Colonic mucosa (tissue), 4 donors: ENCODE data around the gene CEP89. TPM values are rescaled to one million over a fixed set of nuclear protein-coding genes. Genes with fewer than 3 reads are reported as not detected.

Experiments
- DNase-seq: peaks from one replicate; pipeline ENCODE4 v3.0.0-alpha.2; 2020
- H3K27ac ChIP-seq: fragments of 200-600 bp; one replicate; pipeline ENCODE4 v1.8.0; 2021
- H3K27me3 ChIP-seq: fragments of 200-600 bp; one replicate; pipeline ENCODE4 v1.8.0; 2021
- H3K36me3 ChIP-seq: fragments of 200-600 bp; one replicate; pipeline ENCODE4 v1.8.0; 2021
- H3K4me1 ChIP-seq: fragments of 200-600 bp; one replicate; pipeline ENCODE4 v1.8.0; 2021; ENCODE audit warnings: mild to moderate bottlenecking
- H3K4me3 ChIP-seq: fragments of 200-600 bp; one replicate; pipeline ENCODE4 v1.8.0; 2021
- H3K9ac ChIP-seq, 2 donors: one replicate each; pipeline ENCODE4 v1.7.0; 2013; ENCODE audit warnings: control low read depth in 2 of 2, low read depth in 2 of 2, low read length in 2 of 2
- H3K9me3 ChIP-seq: fragments of 200-600 bp; one replicate; pipeline ENCODE4 v1.8.0; 2021
- intact Hi-C: fragments of 100-400 bp; cut with DNase I; formaldehyde crosslinking; loops from one replicate; pipeline ENCODE4 v1.14.1; 2022
- total RNA-seq, 2 donors: library from RNA; stranded (reverse); fragmentation: NEBNext Ultra II Directional in 1 of 2; extraction: Animal tissue kit (Norgen Biotek cat#: 25700) in 1 of 2; gene quantifications; one replicate each; pipeline ENCODE4 v1.2.1, GENCODE V29; 2021
- TF ChIP-seq, protein P1 (sequence below): fragments of 200-600 bp; IDR thresholded peaks from one replicate; pipeline ENCODE4 v1.8.0; 2022; ENCODE audit warnings: antibody characterized with exemption, mild to moderate bottlenecking
- donor health status: healthy.
- donor health status: DM: no; HTN: no; CAD: no.
- donor health status: DM: no; HTN: no; CAD: no.

The CEP89 gene
- total RNA-seq, 2 donors from 2014 or later = 15.3 to 16.6 TPM

DNA sequence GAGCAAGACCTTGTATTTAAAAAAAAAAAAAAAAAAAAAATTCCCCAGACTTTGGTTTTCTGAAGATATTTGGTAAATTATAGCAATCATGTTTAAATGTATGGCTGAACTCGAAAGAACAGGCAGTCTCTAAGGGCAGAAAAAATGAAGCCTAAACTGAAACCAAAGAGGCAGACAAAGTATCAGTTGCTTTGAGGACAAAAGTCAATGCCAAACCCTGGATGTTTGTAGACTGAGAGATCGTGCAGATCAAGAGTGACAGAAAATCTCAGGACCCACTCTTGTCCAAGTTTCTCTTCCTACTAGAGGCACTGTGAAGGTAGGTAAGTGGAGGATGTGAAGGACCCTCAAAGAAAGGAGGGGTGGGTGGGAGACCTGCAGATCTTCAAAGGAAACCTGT, 91.1 kb downstream of the CEP89 start:
- TF ChIP-seq, protein P1, sequence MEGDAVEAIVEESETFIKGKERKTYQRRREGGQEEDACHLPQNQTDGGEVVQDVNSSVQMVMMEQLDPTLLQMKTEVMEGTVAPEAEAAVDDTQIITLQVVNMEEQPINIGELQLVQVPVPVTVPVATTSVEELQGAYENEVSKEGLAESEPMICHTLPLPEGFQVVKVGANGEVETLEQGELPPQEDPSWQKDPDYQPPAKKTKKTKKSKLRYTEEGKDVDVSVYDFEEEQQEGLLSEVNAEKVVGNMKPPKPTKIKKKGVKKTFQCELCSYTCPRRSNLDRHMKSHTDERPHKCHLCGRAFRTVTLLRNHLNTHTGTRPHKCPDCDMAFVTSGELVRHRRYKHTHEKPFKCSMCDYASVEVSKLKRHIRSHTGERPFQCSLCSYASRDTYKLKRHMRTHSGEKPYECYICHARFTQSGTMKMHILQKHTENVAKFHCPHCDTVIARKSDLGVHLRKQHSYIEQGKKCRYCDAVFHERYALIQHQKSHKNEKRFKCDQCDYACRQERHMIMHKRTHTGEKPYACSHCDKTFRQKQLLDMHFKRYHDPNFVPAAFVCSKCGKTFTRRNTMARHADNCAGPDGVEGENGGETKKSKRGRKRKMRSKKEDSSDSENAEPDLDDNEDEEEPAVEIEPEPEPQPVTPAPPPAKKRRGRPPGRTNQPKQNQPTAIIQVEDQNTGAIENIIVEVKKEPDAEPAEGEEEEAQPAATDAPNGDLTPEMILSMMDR = no peak
- Histone ChIP-seq H3K9me3 (no peaks in the 10 kb centered on the region), H3K4me3 (no peak overlapping the region), H3K27ac (no peak overlapping the region), H3K4me1 (no peaks in the 10 kb centered on the region), H3K9ac (no peak overlapping the region), H3K27me3 (no peaks in the 10 kb centered on the region), H3K36me3 (no peaks in the 10 kb centered on the region)
- DNase-seq = no peak
- intact Hi-C loops = no loop called here

DNA sequence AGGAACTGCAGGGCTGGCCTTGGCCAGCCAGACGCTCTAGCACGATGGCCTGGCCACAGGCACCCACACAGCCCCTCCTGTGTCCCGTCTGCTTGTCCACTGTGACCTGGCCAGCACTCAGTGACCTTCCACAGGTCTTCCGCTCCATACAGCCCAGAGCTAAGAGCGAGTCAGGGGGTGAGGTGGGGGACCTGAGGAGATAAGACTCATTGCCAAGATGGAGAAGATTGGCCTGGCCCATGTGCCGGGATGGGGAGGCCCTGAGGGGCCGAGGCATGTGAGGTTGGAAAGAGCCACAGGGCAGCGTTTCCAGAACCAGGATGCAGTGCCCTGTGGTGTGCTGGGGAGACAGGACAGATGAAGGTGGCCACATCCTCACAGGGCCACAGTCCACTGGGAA, 92.0 kb downstream of the CEP89 start:
- no peak overlapping the region for H3K4me3 ChIP-seq
- no peak for DNase-seq
- H3K27ac ChIP-seq = no peak overlapping the region
- H3K9ac ChIP-seq = no peak overlapping the region
- no peaks in the 10 kb centered on the region for H3K9me3 ChIP-seq
- intact Hi-C loops = no loop called here
- no peaks in the 10 kb centered on the region for H3K4me1 ChIP-seq
- TF ChIP-seq, protein P1 = no peak
- no peaks in the 10 kb centered on the region for H3K27me3 ChIP-seq
- no peaks in the 10 kb centered on the region for H3K36me3 ChIP-seq

- no peaks in the 10 kb centered on the region for H3K9me3 ChIP-seq
- TF ChIP-seq, protein P1 = no peak
- H3K4me1 ChIP-seq = no peaks in the 10 kb centered on the region
- H3K27ac ChIP-seq = no peak overlapping the region
- H3K9ac ChIP-seq = no peak overlapping the region
- H3K36me3 ChIP-seq = no peaks in the 10 kb centered on the region
- no peak overlapping the region for H3K4me3 ChIP-seq
- intact Hi-C loops = no loop called here
- H3K27me3 ChIP-seq = no peaks in the 10 kb centered on the region
- DNase-seq = no peak
Measured at GRCh38 chr19:32878988-32879387, 92.8 kb downstream of the CEP89 start.

GRCh38 chr19:32877977-32878745, 93.6 kb downstream of the CEP89 start:
- DNase-seq = no peak

GRCh38 chr19:32877323-32877912, 94.3 kb downstream of the CEP89 start:
- DNase-seq = no peak
- no peak overlapping the region for H3K9ac ChIP-seq
- no peaks in the 10 kb centered on the region for H3K27me3 ChIP-seq
- H3K36me3 ChIP-seq = no peaks in the 10 kb centered on the region
- intact Hi-C loops = no loop called here
- H3K9me3 ChIP-seq = no peaks in the 10 kb centered on the region
- no peak overlapping the region for H3K27ac ChIP-seq
- no peaks in the 10 kb centered on the region for H3K4me1 ChIP-seq
- TF ChIP-seq, protein P1 = no peak
- H3K4me3 ChIP-seq = no peak overlapping the region

More at GRCh38 chr19:32877977-32878745, 93.6 kb downstream of the CEP89 start:
- Histone ChIP-seq H3K9ac (no peak overlapping the region), H3K27me3 (no peaks in the 10 kb centered on the region), H3K4me3 (no peak overlapping the region), H3K9me3 (no peaks in the 10 kb centered on the region), H3K4me1 (no peaks in the 10 kb centered on the region), H3K36me3 (no peaks in the 10 kb centered on the region), H3K27ac (no peak overlapping the region)
- intact Hi-C loops = no loop called here
- TF ChIP-seq, protein P1 = no peak
